IMR-90 (cell line): ENCODE results near the gene CCDC30. TPM values are rescaled to one million over a fixed set of nuclear protein-coding genes. Genes with fewer than 3 reads are reported as not detected.

Source experiments
- ATAC-seq: fragments of 200-7000 bp; cut with Tn5 transposase; 2 replicates; pipeline ENCODE4 v1.9.1; 2020; ENCODE audit warnings: low read depth, mild to moderate bottlenecking, moderate library complexity
- BruUV-seq: library from RNA; stranded (reverse); fragments of 400-500 nt; replicated peaks from 2 replicates; lab custom pipeline; 2021; lab: Mats Ljungman, UMichigan
- CTCF ChIA-PET: fragments of 300-600 bp; formaldehyde crosslinking; extraction: SDS; loops from one replicate; lab custom pipeline; 2021; ENCODE audit warnings: antibody characterized with exemption; lab: Yijun Ruan, JAX
- POLR2A ChIA-PET: fragments of 300-600 bp; sonication (Branson Sonifier 250); formaldehyde crosslinking; loops from one replicate; lab custom pipeline; 2022; ENCODE audit warnings: antibody characterized with exemption; ENCODE audit not compliant: unreplicated experiment; lab: Charles Lee
- DNase-seq: peaks from one replicate; pipeline ENCODE4 v3.0.0; 2013
- H2AFZ ChIP-seq: replicated peaks from 2 replicates; pipeline ENCODE3; 2013; ENCODE audit warnings: low read length, mild to moderate bottlenecking; ENCODE audit not compliant: poor library complexity
- H2AK5ac ChIP-seq: 2 replicates; pipeline ENCODE4 v1.6.1; 2013; ENCODE audit warnings: low read depth, low read length, inconsistent platforms
- H2AK9ac ChIP-seq: replicated peaks from 2 replicates; pipeline ENCODE3; 2013; ENCODE audit warnings: mild to moderate bottlenecking, low read depth, low read length, moderate library complexity; ENCODE audit not compliant: poor library complexity
- H2BK120ac ChIP-seq: 2 replicates; pipeline ENCODE4 v1.6.1; 2013; ENCODE audit warnings: low read depth, low read length, inconsistent platforms
- H2BK15ac ChIP-seq: 3 replicates; pipeline ENCODE4 v1.6.1; 2013; ENCODE audit warnings: low read depth, low read length, inconsistent platforms
- H2BK20ac ChIP-seq: 2 replicates; pipeline ENCODE4 v1.6.1; 2013; ENCODE audit warnings: low read depth, mild to moderate bottlenecking, inconsistent platforms, low read length, moderate library complexity
- H2BK5ac ChIP-seq: 2 replicates; pipeline ENCODE4 v1.6.1; 2013; ENCODE audit warnings: mild to moderate bottlenecking, low read depth, low read length, inconsistent platforms; ENCODE audit not compliant: poor library complexity, severe bottlenecking
- H3K14ac ChIP-seq: replicated peaks from 2 replicates; pipeline ENCODE4 v1.6.1; 2013; ENCODE audit warnings: low read depth, low read length, inconsistent platforms
- H3K18ac ChIP-seq: 2 replicates; pipeline ENCODE4 v1.6.1; 2013; ENCODE audit warnings: low read depth, low read length, control low read depth
- H3K23ac ChIP-seq: 2 replicates; pipeline ENCODE4 v1.6.1; 2013; ENCODE audit warnings: low read depth, low read length, inconsistent platforms
- H3K27ac ChIP-seq: 2 replicates; pipeline ENCODE4 v1.5.1; 2013; ENCODE audit warnings: mild to moderate bottlenecking, control low read depth, low read length; ENCODE audit not compliant: insufficient read depth
- H3K27me3 ChIP-seq: 2 replicates; pipeline ENCODE4 v1.6.1; 2013; ENCODE audit warnings: low read length; ENCODE audit not compliant: control insufficient read depth, insufficient read depth
- H3K36me3 ChIP-seq: 2 replicates; pipeline ENCODE4 v1.6.1; 2013; ENCODE audit warnings: low read length, mixed read lengths; ENCODE audit not compliant: control insufficient read depth, insufficient read depth
- H3K4ac ChIP-seq: 2 replicates; pipeline ENCODE4 v1.6.1; 2013; ENCODE audit warnings: low read depth, low read length, inconsistent platforms
- H3K4me1 ChIP-seq: 2 replicates; pipeline ENCODE4 v1.6.1; 2013; ENCODE audit warnings: low read length, mixed read lengths; ENCODE audit not compliant: control insufficient read depth, insufficient read depth
- H3K4me2 ChIP-seq: 2 replicates; pipeline ENCODE4 v1.6.1; 2013; ENCODE audit warnings: low read depth, mild to moderate bottlenecking, control low read depth, low read length, moderate library complexity
- H3K4me3 ChIP-seq: 2 replicates; pipeline ENCODE4 v1.5.1; 2013; ENCODE audit warnings: low read depth, mild to moderate bottlenecking, control low read depth, low read length, moderate library complexity; ENCODE audit not compliant: insufficient read depth
- H3K56ac ChIP-seq: 2 replicates; pipeline ENCODE4 v1.6.1; 2013; ENCODE audit warnings: low read length, inconsistent platforms; ENCODE audit not compliant: insufficient read depth; ENCODE audit errors: extremely low read depth
- H3K79me1 ChIP-seq, 2 experiments: 2 replicates each; pipeline ENCODE4 v1.6.1; 2013; ENCODE audit warnings: low read length in 2 of 2, inconsistent platforms in 1 of 2, low read depth in 1 of 2
- H3K9ac ChIP-seq: 2 replicates; pipeline ENCODE4 v1.6.1; 2013; ENCODE audit warnings: low read depth, low read length, control low read depth
- H3K9me1 ChIP-seq: 2 replicates; pipeline ENCODE4 v1.6.1; 2013; ENCODE audit warnings: low read length, inconsistent platforms; ENCODE audit not compliant: insufficient read depth
- H3K9me3 ChIP-seq: 2 replicates; pipeline ENCODE4 v1.6.1; 2013; ENCODE audit warnings: low read length; ENCODE audit not compliant: control insufficient read depth, insufficient read depth
- H4K20me1 ChIP-seq: 2 replicates; pipeline ENCODE4 v1.6.1; 2013; ENCODE audit warnings: low read length, inconsistent platforms; ENCODE audit not compliant: insufficient read depth
- H4K5ac ChIP-seq: 2 replicates; pipeline ENCODE4 v1.6.1; 2013; ENCODE audit warnings: mild to moderate bottlenecking, low read depth, low read length, control low read depth
- H4K8ac ChIP-seq, 2 experiments: 2 replicates each; pipeline ENCODE4 v1.6.1; 2013; ENCODE audit warnings: low read depth in 2 of 2, low read length in 2 of 2, control low read depth in 1 of 2, inconsistent platforms in 1 of 2
- H4K91ac ChIP-seq: 2 replicates; pipeline ENCODE4 v1.6.1; 2013; ENCODE audit warnings: low read depth, low read length, inconsistent platforms; ENCODE audit not compliant: insufficient read depth
- BHLHE40 ChIP-seq: fragments of 150-350 bp; IDR thresholded peaks from 2 replicates; pipeline ENCODE4 v1.6.1; 2016; ENCODE audit warnings: mild to moderate bottlenecking, low read depth, low read length
- CEBPB ChIP-seq: IDR thresholded peaks from 2 replicates; pipeline ENCODE4 v1.6.1; 2012; ENCODE audit warnings: low read depth, low read length, improper control_type of control experiment
- CHD1 ChIP-seq: IDR thresholded peaks from 2 replicates; pipeline ENCODE4 v1.6.1; 2012; ENCODE audit warnings: low read depth, low read length, improper control_type of control experiment
- CTCF ChIP-seq: conservative IDR thresholded peaks from 2 replicates; pipeline ENCODE4 v1.5.1; 2012; ENCODE audit warnings: mild to moderate bottlenecking, low read depth, low read length, improper control_type of control experiment
- ELK1 ChIP-seq: fragments of 150-350 bp; IDR thresholded peaks from 2 replicates; pipeline ENCODE4 v1.6.1; 2016; ENCODE audit warnings: low read depth, mild to moderate bottlenecking, low read length, moderate library complexity, borderline replicate concordance
- FOS ChIP-seq: fragments of 150-350 bp; IDR thresholded peaks from 2 replicates; pipeline ENCODE4 v1.6.1; 2016; ENCODE audit warnings: low read depth, low read length
- MAFK ChIP-seq: IDR thresholded peaks from 2 replicates; pipeline ENCODE4 v1.6.1; 2012; ENCODE audit warnings: low read depth, low read length, improper control_type of control experiment
- MAZ ChIP-seq: IDR thresholded peaks from 2 replicates; pipeline ENCODE4 v1.6.1; 2012; ENCODE audit warnings: low read depth, mild to moderate bottlenecking, low read length, improper control_type of control experiment, moderate library complexity, borderline replicate concordance
- MXI1 ChIP-seq: IDR thresholded peaks from 2 replicates; pipeline ENCODE4 v1.6.1; 2012; ENCODE audit warnings: low read depth, mild to moderate bottlenecking, low read length, moderate library complexity, borderline replicate concordance
- NFE2L2 ChIP-seq: fragments of 150-350 bp; IDR thresholded peaks from 2 replicates; pipeline ENCODE4 v1.6.1; 2016; ENCODE audit warnings: low read depth, mild to moderate bottlenecking, low read length
- POLR2A ChIP-seq: IDR thresholded peaks from 2 replicates; pipeline ENCODE4 v1.6.1; 2012; ENCODE audit warnings: mild to moderate bottlenecking, low read depth, low read length
- RAD21 ChIP-seq: IDR thresholded peaks from 2 replicates; pipeline ENCODE4 v1.6.1; 2012; ENCODE audit warnings: low read length, improper control_type of control experiment
- RCOR1 ChIP-seq: IDR thresholded peaks from 2 replicates; pipeline ENCODE4 v1.6.1; 2012; ENCODE audit warnings: mild to moderate bottlenecking, low read length, improper control_type of control experiment; ENCODE audit not compliant: insufficient replicate concordance
- RFX5 ChIP-seq: IDR thresholded peaks from 2 replicates; pipeline ENCODE4 v1.8.0; 2012; ENCODE audit warnings: low read depth, mild to moderate bottlenecking, low read length, moderate library complexity
- SMC3 ChIP-seq: fragments of 150-350 bp; IDR thresholded peaks from 2 replicates; pipeline ENCODE4 v1.6.1; 2016; ENCODE audit warnings: low read depth, mild to moderate bottlenecking, antibody characterized with exemption, low read length, moderate library complexity
- USF2 ChIP-seq: fragments of 150-350 bp; IDR thresholded peaks from 2 replicates; pipeline ENCODE4 v1.6.1; 2017; ENCODE audit warnings: mild to moderate bottlenecking, antibody characterized with exemption, low read length, low read depth
- WGBS, 2 experiments: methylation state at CpG; one replicate each; pipeline versions ENCODE4 v1.1.5 to v1.1.7; 2013; ENCODE audit warnings: missing lambda C conversion rate in 2 of 2; ENCODE audit not compliant: insufficient read length in 1 of 2; ENCODE audit errors: extremely low coverage in 2 of 2; 5-methylcytosine and 5-hydroxymethylcytosine counted together
- dilution Hi-C: fragments of 300-500 bp; cut with HindIII; formaldehyde crosslinking; loops from one replicate; pipeline ENCODE4 v1.14.3; 2018; ENCODE audit warnings: low sequenced_read_pairs; ENCODE audit not compliant: unreplicated experiment
- in situ Hi-C: fragments of 300-500 bp; cut with MboI; formaldehyde crosslinking; loops from 3 replicates; pipeline ENCODE4 v1.14.3; 2019; ENCODE audit warnings: low sequenced_read_pairs, inconsistent platforms, mixed read lengths
- intact Hi-C: fragments of 100-400 bp; cut with micrococcal nuclease; formaldehyde crosslinking; loops from 2 replicates; pipeline ENCODE4 v1.10.0; 2022
- polyA plus RNA-seq, 3 experiments: library from polyadenylated mRNA; depleted of rRNA; stranded (reverse); fragments of >200 nt; gene quantifications; 2 replicates each; pipeline ENCODE4 v1.2.3, GENCODE V29; 2012; ENCODE audit warnings: low replicate concordance in 1 of 3
- total RNA-seq: library from RNA; depleted of rRNA; stranded (reverse); fragments of >200 nt; gene quantifications from 2 replicates; pipeline ENCODE4 v1.2.3, GENCODE V29; 2012

CCDC30 gene
- total and polyA plus RNA-seq, 2 of the 4 experiments (the other 2 are of a cell fraction): 0.14 to 0.18 TPM

GRCh38 chr1:42691157-42691498, 228.0 kb downstream of the CCDC30 start:
- H3K4me2 ChIP-seq: no peak overlapping the region; the same call in 1 of the 2 replicates
- no peak overlapping the region for H3K4ac ChIP-seq
- no peak for ATAC-seq
- no peak overlapping the region for H4K5ac ChIP-seq
- peaks cover 20% of the 10 kb centered on the region for H3K4me1 ChIP-seq
- H2AK9ac ChIP-seq: no peak overlapping the region
- H2BK120ac ChIP-seq: no peak overlapping the region
- peaks cover 10% of the 10 kb centered on the region for H3K36me3 ChIP-seq
- H3K23ac ChIP-seq: no peak overlapping the region
- BruUV-seq: no TSS peak
- H4K20me1 ChIP-seq: peaks cover 86% of the 10 kb centered on the region
- H3K9me3 ChIP-seq: no peaks in the 10 kb centered on the region
- H3K14ac ChIP-seq: no peak overlapping the region
- intact Hi-C loops: no loop called here
- no peak overlapping the region for H2AK5ac ChIP-seq
- CTCF ChIA-PET: interaction anchor here (0.9 to 1.5 kb wide), 3 partner anchors 10 to 207 kb away, joined by 3 to 4 read pairs (median 3); no protein-coding TSS in a partner anchor
- POLR2A ChIA-PET: no interaction called here
- H3K79me1 ChIP-seq: peaks cover 7 to 30% of the 10 kb centered on the region in 2 experiments
- no peak overlapping the region for H3K9ac ChIP-seq
- dilution Hi-C loops: no loop called here
- no CpG with 5 or more reads among the region's 4 CpGs for WGBS, 2 experiments
- H2BK5ac ChIP-seq: no peak overlapping the region
- no peaks in the 10 kb centered on the region for H3K27me3 ChIP-seq
- DNase-seq: no peak
- H3K56ac ChIP-seq: no peak overlapping the region
- H2AFZ ChIP-seq: no peak overlapping the region
- no peak overlapping the region for H4K91ac ChIP-seq
- H2BK20ac ChIP-seq: no peak overlapping the region
- H3K9me1 ChIP-seq: peaks cover 15% of the 10 kb centered on the region
- no peak overlapping the region for H3K4me3 ChIP-seq
- in situ Hi-C loops: no loop called here
- no peak overlapping the region for H2BK15ac ChIP-seq
- H3K27ac ChIP-seq: no peak overlapping the region
- no peak for TF ChIP-seq SMC3
- no peak for TF ChIP-seq ELK1
- no peak for TF ChIP-seq BHLHE40
- TF ChIP-seq MAFK: no peak
- no peak for TF ChIP-seq NFE2L2
- TF ChIP-seq CEBPB: no peak
- TF ChIP-seq MXI1: no peak
- no peak for TF ChIP-seq CTCF
- no peak for TF ChIP-seq FOS
- no peak for TF ChIP-seq MAZ
- no peak for TF ChIP-seq RAD21
- TF ChIP-seq CHD1: no peak
- TF ChIP-seq RFX5: no peak
- TF ChIP-seq RCOR1: no peak
- TF ChIP-seq USF2: no peak
- no peak for TF ChIP-seq POLR2A
- H4K8ac ChIP-seq: no peak overlapping the region
- no peak overlapping the region for H3K18ac ChIP-seq
